Measurements from ENCODE around the gene SPATA2L.
A peak's percentile ranks its signal among the peaks of the same experiment; 100 is the strongest.
"Not testable (repeated sequence)": the region's sequence is repeated elsewhere in the genome, so short reads cannot be mapped to it uniquely, and the experiment has no call there.

The SPATA2L gene

DNA sequence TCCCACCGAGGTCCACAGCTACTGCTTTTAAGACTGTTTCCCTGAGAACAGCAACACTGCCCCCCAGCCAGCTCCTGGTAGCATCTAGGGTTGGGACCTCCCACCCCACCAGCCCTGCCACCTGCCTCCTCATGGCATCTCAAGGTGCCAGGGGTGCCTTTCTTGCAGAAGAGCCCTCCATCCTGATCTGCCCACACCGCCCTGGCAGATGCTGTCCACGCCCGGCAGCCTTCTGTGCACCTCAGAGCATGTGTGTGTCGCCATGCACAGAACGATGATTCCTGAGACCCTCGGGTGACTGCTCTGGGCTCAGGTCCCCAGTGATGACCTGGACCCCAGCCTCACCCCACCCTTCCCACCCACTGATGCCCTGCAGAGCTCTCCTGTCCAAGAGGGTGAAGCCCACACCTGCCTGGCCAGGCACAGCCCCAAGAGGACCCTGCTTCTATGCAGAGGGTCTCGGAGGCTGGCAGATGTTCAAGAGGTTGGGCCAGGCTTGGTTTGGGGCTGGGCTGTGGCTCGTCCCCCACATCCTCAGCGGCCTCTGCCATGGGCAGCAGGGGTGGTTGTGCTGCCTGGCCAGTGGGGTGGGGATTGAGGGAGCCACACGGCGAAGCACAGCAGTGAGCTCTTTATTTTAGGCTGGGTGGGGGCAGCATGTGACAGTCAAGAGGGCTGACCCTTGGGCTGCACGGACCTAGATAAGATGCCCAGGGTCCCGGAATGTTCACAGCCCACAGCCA is 5.2 kb upstream of the SPATA2L start:
- DNase-seq (ENCODE audit: low read depth) = no peak

DNA sequence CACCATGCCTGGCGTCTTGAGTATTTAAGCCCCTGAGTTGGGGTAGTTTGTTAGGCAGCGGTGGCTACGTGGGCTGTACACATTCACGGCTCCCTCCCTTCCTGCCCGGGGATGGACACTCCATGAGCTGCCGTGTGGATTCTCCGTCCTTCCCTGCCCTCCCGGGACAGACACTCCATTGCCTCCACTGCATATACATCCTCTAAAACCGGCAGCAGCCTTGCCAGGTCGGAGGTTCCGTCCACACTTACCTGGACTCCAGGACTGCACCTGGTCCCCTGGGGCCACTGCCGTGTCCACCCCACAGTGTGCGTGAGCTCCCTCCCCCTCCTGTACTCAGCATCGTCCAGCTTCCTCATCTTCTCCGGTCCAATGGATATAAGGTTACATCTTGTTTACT is 3.5 kb upstream of the SPATA2L start:
- no peak for DNase-seq (ENCODE audit: low read depth)

DNA sequence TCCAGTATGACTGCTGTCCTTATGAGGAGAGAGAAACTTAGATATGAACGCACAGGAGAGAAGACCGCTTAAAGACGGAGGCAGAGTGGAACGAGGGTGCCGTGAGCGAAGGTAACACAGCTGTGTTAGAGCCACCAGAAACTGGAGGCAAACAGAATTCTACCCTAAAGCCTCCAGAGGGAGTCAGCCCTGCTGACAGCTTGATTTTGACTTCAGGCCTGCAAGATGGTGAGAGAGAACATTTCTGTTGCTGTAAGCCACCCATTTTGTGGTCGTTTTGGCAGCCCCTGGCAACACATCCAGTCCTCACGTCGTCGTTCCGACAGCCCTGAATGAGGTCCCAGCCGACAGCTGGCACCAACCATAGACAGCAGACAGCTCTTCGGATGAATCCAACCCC is 2.8 kb upstream of the SPATA2L start:
- DNase-seq (ENCODE audit: low read depth) = no peak

DNA sequence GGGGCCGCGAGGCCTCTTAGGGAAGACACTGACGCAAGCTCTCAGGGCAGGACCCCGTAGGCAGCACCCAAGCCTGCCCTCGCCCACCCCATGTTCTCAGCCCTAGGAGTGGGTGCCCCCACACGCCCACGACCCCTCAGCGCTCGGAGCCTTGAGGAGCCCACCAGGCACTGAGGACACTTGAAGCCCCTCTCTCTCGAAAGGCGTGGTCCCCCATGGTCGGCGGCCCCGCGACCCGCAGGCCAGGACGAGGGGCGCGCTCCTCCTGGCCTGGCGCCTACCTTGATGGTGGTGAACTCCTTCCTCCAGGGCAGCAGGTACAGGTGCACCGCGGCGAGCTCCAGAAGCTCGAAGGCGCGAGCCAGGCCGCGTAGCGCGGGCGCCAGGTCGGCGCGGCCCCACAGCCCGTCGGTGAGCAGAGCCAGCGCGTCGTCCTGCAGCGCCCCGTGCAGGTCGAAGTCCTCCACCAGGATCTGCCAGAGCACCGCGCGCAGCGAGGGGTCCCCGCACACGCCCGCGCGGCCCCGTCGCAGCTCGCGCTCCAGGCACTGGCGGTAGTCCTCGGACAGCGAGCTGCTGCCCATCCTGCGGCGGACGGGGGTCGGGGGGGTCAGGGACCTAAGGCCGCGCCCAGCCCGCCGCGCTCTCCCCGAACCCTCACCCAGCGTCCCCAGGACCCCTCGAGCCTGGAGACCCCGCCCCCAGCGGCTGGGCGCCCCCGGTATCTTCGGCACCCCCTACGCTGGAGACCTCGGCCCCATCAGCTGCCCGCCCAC is 668 bp downstream of the SPATA2L start:
- DNase-seq (ENCODE audit: low read depth) = no peak

DNA sequence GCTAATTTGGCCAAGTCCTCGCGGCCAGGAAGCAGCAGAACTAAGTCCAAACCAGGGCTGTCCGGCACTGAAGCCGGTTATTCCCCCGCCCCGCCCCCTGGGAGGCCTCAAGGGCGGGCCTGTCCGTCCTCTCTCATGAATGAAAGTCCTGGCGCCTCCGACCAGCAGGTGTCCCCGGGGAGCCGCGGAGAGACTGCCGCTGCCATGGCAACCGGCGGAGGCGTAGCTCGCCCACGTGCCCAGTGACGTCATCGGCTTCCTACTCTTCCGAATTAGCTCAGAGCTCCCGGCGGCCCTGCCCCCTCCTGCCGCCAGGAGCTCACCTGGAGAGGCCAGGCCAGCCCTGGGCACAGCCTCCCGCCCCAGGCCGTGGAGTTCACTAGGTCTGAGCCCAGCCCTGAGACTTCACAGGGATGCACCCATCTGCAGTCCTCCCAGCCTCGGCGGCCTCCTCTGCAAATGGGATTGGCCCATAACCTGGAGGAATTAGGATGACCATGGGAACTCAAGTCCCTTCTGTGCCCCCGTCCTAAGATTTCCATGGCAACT is 1.3 kb downstream of the SPATA2L start:
- DNase-seq (ENCODE audit: low read depth) = peak; percentile 84

DNA sequence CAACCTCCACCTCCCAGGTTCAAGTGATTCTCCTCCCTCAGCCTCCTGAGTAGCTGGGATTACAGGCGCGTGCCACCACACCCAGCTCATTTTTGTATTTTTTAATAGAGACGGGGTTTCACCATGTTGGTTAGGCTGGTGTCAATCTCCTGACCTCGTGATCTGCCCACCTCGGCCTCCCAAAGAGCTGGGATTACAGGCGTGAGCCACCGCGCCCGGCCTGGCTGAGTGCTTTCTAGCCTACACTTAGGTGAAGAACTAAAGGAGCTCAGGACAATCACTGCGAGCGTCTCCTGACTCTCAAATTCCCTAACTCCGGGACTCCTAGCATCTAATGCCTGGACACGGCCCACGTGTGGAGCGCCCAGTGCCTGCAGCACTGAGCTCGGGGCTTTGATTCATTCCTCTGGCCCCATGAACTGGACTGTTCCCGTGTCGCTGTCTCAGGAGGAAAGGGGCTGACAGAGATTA is 1.8 kb downstream of the SPATA2L start:
- DNase-seq (ENCODE audit: low read depth) = not testable (repeated sequence)

DNA sequence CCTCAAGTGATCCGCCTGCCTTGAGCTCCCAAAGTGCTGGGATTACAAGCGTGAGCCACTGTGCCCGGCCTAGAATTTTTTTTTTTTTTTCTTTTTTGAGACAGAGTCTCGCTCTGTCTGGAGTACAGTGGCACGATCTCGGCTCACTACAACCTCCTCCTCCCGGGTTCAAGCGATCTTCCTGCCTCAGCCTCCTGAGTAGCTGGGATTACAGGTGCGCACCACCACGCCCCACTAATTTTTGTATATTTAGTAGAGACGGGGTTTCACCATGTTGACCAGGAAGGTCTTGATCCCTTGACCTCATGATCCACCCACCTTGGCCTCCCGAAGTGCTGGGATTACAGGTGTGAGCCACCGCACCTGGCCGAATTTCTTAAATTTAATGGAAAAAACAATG is 2.8 kb downstream of the SPATA2L start:
- DNase-seq (ENCODE audit: low read depth) = not testable (repeated sequence)

DNA sequence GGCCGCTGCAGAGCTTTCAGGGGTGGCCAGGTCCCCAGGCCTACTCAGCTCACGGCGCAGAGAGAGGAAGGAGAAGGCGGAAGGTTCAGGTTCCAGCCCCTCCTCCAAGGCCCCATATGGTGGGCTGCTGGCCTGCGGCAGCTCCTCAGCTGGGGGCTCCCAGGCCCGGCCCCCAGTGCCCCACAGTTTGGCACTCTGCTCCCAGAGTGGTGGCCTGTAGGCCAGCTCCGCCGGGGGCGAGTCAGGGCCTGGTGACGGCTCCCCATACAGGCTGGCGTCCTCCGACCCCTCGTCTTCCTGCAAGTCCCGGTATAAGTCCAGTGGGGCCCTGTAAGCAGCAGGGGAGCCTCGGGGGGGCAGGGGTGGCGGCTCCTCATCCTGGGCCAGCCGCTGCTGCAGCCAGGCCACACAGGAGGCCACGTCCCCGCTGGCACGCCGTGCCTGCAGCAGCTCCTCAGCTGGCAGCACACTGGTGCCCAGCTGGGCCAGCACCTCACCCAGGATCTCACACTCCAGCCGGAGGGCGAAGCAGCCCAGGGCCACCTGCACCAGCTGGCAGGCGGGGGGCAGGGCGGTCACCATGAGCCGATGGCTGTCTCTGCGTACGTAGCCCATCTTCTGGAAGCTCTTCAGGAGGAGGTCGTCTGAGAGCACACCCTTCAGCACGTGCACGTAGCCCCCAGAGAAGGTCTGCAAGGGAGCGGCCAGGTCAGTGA is 3.7 kb downstream of the SPATA2L start:
- no peak for DNase-seq (ENCODE audit: low read depth)

DNA sequence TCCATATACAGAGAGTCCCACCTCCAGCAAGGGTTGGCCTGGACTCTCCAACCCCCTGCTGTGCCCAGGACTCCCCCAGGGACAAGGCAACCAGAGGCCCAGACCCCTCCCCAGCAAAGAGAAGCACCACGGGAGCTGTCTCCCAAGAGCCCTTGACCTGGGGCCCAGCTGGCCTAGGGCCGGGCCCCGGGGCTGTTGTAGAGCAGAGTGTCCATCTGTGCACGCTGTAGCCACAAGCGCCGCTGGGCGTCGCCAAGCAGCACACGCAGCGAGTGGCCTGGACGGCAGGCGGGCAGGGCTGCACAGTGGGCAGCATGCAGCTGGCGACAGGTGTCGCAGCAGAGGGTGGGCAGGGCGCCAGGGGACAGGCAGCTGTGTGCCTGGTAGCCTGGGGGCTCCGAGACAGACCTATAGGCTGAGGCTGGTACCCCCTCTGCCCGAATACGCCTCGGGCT is 4.3 kb downstream of the SPATA2L start:
- no peak for DNase-seq (ENCODE audit: low read depth)

DNA sequence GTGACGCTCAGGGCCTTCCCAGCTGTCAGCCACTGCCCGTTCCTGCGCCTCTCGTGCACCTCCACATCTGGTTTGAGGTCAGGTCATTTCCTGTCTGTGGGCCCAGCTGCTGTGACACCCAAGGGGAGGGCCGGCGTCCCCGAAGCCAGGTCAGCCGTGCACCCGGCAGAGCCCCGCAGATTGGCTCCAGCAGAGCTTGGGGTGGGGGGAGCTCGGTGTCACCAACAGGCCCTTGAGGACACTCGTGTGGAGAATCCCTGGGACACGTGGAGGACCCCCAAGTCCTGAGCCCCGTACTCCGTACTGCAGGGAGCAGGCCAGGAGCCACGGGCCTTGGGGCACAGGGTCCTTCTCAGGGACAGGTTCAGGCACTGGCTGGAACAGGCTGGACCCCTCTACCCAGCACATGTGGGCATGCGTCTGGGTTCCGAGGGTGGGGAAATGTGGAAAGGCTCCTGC is 4.8 kb downstream of the SPATA2L start:
- no peak for DNase-seq (ENCODE audit: low read depth)

DNA sequence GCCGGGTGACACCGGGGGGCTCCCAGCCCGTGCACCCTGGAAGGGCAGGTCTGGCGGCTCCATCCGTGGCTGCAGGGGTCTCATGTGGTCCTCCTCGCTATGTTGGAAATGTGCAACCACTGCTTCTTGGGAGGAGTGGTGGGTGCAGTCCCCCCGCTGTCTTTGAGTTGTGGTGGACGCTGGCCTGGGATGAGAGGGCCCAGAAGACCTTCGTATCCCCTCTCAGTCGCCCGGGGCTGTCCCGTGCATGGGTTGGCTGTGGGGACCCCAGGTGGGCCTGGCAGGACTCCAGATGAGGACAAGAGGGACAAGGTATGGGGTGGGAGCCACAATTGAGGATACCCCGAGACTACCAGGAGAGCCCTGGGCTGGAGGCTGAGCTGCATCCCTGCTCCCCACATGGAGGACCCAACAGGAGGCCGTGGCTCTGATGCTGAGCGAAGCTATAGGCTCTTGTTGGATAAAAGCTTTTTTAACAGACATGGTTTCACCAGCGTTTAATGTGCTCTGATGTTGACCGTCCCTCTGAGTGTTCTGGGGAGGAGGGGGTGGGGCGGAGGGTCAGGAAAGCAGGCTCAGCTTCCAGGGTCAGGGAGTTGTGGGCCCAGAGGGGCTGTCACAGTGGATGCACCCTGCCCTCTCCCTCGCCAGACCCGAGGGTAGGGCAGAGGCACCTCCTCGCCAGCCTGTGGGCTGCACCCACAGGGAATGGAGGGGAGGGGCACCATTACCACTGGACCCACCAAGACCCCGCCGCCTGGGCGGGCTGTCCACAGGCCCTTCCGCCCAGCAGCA is 5.4 kb downstream of the SPATA2L start:
- no peak for DNase-seq (ENCODE audit: low read depth)

DNA sequence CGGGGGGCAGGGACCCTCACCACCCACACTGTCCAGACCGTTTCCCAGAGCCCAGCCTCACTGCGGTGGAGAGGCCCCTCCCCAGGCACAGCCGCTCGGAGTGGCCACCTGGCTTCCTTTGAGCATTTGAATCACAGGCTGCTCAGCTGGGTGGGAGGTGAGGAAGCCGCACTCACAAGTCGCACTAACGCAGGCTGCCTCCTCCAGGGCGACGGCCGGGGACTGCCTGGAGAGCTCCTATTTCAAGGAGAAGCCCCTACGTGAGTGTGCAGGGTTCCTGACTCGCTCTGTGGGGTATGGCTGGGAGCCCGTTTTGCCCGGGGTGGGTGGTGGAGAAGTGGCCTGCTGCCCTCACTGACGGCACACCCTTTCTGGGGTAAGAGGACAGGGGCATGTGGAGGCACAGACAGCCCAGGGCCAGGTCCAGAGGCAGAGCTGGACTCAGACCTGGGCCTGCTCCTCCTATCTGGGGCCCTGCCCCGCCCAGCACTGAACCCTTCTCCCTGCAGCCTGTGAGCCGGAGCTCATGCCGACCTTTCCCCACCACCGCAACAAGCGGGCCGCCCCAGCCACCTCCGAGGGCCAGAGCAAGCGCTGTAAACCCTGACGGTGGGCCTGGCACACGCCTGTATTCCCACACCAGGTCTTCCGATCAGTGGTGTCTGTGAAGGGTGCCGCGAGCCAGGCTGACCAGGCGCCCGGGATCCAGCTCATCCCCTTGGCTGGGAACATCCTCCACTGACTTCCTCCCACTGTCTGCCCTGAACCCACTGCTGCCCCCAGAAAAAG is 6.2 kb downstream of the SPATA2L start:
- no peak for DNase-seq (ENCODE audit: low read depth)

DNA sequence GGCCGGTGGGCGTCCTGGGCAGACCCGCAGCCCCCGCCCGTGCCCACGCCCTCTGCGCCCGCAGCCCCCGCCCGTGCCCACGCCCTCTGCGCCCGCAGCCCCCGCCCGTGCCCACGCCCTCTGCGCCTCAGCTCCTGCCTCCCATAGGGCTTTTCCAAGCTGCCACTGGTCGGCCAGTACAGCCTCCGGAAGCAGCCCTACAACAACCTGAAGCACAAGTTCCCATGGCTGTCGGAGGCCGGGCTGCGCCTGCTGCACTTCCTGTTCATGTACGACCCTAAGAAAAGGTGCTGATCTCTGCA is 6.8 kb downstream of the SPATA2L start:
- DNase-seq (ENCODE audit: low read depth) = not testable (repeated sequence)

DNA sequence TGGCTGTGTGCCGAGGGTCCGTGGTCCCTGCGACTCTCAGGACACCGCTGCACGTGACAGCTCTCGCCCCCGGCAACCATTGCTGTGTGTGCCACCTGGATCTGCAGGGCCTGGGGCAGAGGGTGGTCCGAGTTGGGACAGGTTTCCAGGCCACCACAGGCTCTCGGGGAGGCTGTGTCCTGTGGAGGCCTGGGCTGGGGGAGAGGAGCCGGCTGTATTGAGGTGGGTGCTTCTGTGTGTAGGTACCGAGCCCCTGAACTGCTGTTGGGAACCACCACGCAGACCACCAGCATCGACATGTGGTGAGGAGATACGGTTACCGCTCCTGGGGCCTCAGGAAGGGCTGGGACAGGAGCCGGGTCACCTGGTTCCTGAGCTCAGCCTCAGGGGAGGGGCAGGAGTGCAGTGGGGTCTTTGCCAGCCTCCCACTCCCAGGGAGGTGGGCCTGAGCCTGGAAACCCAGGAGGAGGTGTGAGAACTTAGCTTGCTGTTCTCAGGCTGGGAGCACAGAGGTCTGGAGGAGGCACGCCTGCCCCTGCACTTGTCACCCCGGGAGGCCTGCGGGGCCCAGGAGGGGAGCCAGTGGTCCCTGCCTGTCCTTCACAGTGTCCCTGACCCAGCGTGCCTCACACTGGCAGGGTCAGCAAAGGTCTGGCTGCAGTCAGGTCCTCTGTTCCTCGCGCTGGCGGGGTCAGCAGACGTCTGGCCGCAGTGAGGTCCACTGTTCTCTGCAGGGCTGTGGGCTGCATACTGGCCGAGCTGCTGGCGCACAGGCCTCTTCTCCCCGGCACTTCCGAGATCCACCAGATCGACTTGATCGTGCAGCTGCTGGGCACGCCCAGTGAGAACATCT is 7.3 kb downstream of the SPATA2L start:
- DNase-seq (ENCODE audit: low read depth) = no peak

DNA sequence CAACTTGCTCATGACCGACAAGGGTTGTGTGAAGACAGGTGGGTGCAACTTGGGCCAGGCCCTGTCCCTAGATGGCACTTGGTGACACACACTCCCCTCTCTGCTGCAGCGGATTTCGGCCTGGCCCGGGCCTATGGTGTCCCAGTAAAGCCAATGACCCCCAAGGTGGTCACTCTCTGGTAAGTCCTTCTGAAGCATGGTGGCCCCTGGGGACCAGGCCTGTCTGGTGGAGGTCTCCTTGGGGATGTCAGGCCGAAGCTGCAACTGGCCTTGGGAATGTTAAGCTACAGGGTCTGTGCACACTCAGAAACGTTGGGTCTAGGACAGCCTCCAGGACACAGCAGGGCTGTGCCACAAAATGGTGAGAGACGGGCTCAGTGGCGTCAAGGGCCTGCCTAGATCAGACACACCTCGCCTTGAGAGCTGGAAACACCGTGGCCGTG is 8.2 kb downstream of the SPATA2L start:
- no peak for DNase-seq (ENCODE audit: low read depth)

DNA sequence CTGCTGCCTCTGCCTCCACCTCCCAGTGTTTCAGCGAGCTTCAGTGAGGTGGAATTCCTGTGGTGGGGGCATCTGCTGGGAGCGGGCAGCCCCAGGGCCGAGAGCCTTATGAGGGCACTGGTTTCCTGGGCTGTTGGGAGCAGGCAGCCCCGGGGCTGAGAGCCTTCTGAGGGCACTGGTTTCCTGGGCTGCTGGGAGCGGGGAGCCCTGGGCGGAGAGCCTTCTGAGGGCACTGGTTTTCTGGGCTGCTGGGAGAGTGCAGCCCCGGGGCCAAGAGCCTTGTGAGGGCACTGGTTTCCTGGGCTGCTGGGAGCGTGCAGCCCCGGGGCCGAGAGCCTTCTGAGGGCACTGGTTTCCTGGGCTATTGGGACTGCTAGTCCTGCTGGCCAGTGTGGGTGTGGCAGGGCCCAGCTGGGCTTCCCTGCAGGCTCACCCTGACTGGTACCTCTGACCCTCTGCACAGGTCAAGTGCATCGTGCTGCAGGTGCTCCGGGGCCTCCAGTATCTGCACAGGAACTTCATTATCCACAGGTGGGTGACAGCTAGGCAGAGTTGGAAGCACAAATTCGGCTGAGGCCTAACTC is 9.4 kb downstream of the SPATA2L start:
- no peak for DNase-seq (ENCODE audit: low read depth)

DNA sequence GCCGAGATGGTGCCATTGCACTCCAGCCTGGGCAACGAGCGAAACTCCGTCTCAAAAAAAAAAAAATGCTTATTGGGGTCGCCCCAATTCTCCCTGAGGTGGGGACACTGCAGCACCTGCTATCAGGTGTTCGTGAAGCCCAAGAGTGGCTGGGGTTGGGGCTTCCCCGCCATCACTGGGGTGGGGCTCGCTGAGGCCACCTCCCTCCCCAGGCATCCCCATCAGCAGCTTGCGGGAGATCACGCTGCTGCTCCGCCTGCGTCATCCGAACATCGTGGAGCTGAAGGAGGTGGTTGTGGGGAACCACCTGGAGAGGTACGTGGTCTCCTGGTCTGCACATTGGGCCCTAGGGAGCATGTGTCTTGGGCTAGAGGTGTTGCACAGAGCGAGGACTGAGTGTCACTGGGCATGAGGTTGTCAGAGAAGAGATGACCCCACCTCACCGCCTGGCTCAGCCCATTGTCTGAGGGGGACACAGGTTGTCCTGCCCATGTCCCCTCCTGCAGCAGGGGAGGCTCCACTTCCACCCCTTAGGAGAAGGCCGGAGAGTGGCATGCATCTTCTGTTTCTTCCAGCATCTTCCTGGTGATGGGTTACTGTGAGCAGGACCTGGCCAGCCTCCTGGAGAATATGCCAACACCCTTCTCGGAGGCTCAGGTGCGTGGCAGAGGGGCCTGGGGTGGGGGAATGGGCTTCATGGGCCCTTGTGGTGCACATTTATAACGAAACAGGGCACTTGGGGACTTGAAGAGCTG is 10.1 kb downstream of the SPATA2L start:
- no peak for DNase-seq (ENCODE audit: low read depth)

DNA sequence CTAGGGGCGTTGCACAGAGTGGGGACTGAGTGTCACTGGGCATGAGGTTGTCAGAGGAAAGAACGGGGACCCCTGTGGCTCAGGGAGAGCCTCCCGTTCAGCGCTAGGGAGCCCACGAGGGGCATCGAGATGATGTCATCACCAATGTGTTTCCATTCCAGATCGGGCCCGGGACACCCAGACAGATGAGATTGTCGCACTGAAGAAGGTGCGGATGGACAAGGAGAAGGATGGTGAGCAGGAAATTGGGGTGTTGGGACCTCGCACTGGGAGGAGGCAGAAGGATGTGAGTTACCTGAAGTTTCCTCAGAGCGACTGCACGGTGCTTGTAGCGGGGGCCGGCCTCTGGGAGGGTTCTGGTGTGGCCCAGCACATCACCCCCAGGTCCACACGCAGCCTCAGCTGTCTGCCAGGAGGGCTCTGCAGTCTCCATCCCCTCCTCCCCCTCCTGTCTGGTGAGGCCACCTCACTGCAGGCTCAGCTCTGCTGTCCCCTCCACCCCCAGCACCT is 11.1 kb downstream of the SPATA2L start:
- DNase-seq (ENCODE audit: low read depth) = no peak
